Skeletal muscle cell (primary cell): ENCODE measurements around the gene MSMP.

Experiments used
- DNase-seq: peaks from one replicate; pipeline ENCODE4 v3.0.0-alpha.2; 2010; ENCODE audit warnings: low read depth
- H3K4me3 ChIP-seq: 2 replicates; pipeline ENCODE4 v1.5.1; 2011; ENCODE audit warnings: low read depth, mild to moderate bottlenecking, control low read depth, low read length, moderate library complexity

The MSMP gene

DNA sequence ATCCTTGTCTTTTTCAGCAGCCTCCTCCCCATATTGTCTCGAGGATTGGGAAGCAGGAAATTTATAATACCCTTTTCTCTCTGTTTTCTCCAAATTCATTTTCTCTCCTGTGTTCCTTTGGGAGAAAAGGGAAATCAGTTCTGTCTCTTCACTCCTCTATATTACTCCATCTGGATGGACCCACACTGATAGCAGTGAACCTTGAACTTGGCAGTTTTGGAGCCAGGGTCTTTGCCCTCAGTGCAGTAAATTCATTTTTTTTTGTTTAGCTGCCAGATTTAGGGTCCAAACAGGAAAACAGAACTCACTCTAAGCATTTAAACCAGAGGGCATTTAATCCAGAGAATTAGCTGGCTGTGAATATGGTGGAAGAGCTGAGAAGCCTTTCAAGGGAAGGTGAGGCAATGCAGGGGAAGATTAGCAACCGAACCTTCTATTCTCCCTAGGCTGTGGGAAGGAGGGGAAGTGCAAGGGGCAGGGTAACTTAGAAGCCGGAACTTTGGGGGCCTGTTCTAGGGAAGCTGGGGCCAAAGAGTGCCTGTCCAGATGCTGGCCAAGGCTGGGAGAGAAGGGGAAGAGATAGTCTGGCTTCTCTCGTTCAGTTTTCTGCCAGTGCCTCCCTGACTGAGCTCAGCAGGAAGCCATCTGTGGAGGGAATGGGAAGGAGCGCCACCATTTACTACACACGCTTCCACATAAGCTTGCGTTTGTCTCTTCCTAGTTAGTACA, 21.0 kb upstream of the MSMP start:
- DNase-seq, result no peak
- H3K4me3 ChIP-seq, result no peak overlapping the region

DNA sequence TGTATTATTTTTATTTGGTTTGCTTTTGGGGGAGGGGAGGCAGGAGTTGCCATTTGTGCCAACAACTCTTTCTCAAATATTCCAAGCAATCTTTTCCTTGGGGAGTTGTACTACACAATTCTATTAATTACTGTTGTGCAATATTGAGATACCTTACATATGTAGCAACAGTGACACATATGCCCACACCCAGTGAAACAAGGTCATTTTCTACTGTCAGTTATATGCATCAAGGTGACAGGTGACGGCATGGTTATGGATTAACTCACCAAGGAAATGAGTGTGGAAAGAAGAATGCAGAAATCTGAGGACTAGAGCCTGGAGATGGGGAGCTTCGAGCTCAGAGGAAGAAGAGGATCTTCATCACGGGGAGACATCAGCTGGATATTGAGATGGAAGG, 17.9 kb upstream of the MSMP start:
- no peak overlapping the region for H3K4me3 ChIP-seq
- no peak for DNase-seq

DNA sequence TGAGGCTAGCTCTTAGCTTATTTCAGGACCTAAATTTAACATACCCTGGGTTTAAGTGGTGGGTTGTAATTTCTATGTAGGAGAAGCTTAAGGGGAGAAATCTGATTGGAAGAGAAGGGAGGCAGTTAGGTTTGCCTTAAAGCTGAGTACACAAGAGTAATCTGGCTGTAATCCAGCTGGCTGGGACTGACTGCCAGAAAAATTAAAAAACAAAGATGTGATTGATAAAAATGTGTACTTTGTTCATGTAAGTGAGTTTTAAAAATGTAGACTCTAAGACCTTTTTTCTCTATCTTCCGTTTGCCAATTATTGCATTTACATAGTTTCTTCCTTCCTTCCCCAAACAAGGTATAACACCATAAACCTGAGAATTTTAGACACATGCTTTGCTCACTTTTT, 17.5 kb upstream of the MSMP start:
- no peak for DNase-seq
- no peak overlapping the region for H3K4me3 ChIP-seq

DNA sequence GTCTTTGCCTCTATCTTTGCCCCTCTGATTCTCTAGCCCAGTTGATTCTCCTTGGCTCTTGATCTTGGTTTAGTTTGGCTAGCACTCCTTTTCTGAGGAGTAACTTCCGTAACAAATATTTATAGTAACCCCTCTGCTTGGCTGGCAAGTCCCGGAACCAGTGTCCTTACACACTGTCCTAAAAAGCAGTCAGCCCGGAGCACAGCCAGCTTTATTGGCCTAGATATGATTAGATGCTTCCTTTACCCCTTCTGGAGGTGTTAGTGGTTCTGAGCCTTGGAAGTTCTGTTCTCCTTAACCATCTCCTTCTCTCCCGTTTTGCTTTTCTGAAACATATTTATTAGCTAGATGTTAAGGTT, 17.0 kb upstream of the MSMP start:
- no peak overlapping the region for H3K4me3 ChIP-seq
- no peak for DNase-seq

DNA sequence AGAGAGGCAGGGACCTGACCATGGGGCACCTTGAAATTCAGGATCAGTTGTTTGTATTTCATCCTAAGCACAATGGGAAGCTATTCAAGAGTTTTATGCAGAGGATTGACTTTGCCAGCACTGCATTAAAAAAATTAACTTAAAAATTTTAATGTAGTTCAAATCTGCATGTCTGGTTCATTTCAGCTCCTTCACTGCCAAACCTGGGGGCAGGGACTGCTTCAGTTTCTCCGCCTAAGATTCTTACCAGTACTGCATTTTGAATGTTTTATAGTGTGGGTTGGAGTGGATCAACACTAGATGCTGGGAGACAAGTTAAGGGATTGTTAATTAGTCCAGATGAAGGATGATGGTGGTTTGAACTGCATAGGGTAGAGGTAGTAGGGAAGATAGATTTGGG, 15.7 kb upstream of the MSMP start:
- DNase-seq, result no peak
- H3K4me3 ChIP-seq, result no peak overlapping the region

DNA sequence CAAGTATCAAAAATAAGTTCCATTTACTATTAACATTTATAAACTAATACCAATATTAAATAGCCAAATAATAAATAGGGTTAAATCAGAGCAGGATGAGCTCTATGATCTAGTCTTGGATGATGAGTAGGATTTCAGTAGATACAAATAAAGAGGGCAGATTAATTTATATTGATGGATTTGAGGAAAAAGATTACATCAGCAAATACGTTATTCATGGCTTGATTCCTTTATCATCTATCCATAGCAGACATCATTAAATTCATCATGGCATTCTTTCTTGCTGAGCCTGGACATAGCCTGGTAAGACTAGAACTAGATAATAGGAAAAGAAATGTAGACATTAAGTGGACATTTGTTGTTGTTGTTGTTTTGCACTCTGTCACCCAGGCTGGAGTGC, 13.4 kb upstream of the MSMP start:
- no peak overlapping the region for H3K4me3 ChIP-seq
- DNase-seq, result no peak

DNA sequence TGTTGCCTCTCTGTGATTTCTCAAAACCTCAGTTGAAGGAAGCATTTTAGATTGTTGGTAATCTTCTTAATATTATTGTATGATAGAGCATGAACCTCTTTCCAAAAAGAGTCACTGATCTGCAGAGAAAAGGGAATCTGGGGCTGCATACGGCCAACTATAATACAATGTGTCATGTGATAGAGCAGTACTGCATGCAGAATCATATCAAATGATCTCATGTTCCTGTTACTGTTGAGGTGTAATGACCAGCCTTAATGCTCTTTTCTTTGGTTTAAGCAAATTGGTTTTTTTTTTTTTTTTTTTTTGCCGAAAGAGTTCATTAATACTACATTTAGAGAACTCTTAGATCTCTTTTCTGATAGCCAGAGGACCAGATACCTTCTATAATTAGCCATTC, 12.9 kb upstream of the MSMP start:
- no peak for DNase-seq
- no peak overlapping the region for H3K4me3 ChIP-seq

DNA sequence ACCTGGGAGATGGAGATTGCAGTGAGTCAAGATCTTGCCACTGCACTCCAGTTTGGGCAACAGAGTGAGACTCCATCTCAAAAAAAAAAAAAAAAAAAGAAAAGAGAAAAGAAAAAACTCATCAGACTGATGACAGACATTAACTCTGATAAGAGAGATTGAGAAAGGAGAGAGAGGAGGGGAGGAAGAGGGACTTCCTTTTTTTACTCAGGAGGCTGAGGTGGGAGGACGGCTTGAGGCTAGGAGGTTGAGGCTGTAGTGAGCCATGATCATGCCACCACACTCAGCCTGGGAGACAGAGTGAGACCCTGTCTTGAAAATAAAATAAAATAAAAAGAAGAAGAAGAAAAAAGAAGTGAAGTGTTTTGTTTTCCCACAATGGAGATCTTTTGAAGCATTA, 9.7 kb upstream of the MSMP start:
- no peak overlapping the region for H3K4me3 ChIP-seq
- no peak for DNase-seq

DNA sequence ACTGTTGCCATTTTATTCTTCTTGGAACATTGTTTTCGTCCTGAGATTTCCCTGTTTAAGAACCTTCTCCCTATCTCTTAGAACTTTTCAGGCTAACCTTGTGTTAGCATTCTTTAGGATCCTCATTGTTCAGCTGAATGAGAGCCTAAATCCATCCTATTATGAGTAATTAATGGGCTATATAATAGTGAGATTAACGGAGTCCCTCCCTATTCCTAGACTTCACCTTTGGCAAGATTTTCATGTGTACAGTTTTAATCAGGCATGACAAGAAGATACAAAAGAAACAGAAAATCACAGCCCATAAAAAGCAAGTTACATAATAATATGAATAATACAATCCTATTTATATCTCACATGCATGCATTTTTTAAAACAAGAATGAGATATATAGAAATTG, 9.1 kb upstream of the MSMP start:
- DNase-seq, result no peak

DNA sequence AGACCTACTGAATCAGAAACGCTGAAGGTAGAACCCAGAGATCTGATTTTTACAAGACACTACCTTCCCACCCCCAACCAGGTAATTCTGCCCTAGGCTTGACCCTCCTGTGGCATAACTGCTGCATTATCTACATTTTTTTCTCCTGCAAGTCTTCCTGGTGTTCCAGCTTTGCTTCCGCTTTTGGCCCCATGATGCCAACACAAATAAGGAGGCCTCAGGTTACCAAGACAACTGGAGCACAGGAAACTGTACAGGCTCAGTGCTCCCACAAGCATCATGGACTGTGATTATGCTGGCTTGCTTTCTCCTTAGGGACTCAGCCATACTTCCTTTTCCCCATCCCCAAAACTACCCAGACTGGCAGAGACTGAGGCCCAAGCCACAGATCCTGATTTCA, 6.6 kb upstream of the MSMP start:
- DNase-seq, result peak; percentile 34

More for the DNA sequence above, 9.1 kb upstream of the MSMP start:
- no peak overlapping the region for H3K4me3 ChIP-seq

DNA sequence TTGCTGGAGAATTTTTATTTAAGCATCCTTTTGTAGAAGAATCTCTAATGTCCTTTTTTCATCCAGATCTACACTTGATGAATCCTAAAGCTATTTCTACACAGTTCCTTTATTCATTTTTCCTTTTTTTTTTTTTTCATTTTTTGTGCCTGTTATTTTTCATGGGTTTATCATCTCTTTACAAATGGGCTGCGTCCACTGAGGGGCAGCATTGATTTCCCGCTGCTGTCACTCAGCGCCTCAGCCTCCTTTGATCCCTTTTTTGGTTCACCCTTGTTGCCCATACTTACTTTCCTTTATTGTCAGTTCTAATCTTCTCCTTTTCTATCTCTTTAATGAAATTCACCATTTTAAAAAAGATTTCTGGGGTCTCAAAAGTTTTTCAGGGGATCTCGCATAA, 5.7 kb upstream of the MSMP start:
- no peak overlapping the region for H3K4me3 ChIP-seq
- DNase-seq, result no peak

More for the DNA sequence above, 6.6 kb upstream of the MSMP start:
- no peak overlapping the region for H3K4me3 ChIP-seq

DNA sequence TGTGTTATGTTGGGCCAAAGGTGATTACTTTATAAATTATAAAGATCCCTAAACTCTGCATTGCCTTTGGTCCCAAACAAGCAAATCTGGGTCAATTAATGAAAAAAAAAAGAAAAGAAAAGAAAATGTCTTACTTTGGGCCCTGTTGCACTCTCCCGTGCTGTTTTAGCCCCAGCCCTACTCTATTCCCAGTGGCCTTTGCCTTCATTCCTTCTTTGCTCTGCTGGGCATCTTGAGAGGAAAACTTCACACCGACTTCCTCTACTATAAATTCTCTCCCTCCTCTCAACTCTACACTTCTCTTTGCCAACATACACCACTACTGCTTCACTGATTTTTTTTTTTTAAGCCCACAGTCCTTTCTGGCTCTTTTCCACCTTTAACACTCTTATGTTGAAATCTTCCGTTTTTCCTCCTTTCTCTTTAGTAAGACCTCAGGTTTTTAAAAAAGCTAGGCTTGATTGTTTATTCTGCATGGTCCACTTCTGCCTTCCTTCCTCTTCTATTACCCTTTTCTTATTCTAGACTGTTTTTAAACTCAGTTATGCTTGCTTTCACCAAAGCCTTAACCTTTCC, 4.5 kb upstream of the MSMP start:
- peak; percentile 36 for DNase-seq
- H3K4me3 ChIP-seq, result no peak overlapping the region

DNA sequence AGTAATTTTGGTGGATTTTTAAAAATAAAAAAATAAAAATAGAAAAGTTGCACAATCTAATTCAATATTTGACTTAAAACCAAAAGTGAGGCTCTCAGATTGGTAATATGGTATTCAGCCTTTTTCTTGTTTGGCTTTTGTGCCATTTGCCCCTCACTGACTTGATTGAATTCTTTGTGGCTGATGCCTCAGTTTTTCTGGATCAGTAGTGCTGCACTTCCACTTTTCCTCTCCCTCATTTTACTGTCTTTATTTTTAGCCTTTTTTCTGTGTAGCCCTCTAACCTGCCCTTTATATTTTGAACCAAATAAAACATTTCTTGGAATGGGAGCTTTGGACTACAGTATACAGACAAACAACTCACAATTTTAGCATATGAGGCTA, 3.8 kb upstream of the MSMP start:
- DNase-seq, result no peak
- no peak overlapping the region for H3K4me3 ChIP-seq

DNA sequence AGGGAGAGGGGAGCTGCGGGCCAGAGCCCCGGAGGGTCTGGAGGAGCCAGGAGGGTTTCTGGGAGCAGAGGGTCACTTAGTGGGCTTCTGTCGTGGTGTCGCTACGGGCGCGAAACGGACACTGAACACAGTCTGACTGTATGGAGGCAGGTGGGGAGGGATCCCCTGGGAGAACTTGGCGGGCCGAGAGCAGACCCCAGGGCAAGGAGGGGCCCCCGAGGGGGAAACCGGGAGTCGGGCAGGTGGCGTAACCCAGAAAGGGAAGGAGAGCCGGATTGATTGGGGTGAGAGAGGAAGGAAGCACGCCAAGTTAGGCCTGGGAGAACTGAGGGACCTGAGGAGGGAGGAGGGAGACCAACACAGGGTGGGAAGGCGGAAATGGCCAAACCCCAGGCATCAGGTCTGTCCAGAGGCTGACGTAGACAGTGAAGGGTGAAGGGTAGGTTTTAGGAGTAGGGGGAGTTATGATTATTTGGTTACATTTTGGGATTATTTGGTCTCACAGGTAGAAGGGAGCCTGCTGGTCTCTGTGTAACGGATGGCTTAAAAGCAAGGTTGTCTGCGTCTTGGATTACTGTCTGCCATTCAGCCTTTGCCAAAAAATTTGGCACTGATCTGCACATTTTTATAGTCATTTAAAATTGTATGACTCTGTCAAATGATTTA, 3.3 kb upstream of the MSMP start:
- DNase-seq, result no peak
- peak overlapping the region; percentile 36 for H3K4me3 ChIP-seq

DNA sequence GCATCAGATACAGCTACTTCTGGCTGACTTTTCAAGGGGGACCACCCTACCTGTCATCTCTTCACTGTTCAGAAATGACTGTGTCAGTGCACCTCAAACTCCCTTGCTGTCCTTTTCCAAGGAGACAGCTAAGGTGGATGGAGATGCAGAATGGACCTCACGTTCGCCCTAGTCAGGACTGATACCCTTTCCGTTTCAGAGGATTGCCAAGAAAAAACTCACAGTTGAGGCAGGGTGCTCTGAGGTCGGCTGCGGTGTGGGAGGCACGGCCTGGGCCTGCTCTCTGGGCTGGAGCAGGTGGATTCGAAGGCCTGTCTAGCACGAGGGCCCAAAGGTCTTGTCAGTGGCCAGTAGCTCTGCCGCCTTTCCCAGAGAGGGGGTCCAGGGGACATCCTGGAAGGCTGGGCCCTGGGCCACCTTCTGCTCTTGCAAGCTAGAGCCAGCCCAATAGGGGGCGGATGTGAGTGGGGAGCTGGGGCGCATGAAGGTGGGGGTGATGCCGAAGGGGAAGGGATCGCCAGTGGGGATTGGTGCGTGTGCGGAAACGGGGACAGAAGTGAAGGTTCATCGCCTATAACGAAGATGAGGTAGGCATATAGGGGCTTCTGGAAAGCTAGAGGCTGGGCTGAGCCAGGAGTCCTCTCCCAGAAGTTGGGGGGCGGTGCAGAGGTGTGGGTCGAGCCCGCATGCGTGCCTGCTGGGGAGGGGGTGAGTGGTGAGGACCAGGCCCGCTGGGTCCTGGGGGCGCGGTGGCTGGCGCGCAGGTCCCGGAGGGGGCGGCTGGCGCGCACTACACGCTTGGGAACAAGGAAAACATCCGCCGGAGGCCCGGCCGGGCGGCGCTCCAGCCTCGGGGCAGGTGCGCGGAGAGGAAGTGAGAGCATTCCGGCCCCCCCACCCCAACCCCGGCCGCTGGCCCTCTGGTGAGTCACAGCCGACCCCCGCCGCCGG, 2.5 kb upstream of the MSMP start:
- no peak for DNase-seq
- peak overlapping the region; percentile 36 for H3K4me3 ChIP-seq

DNA sequence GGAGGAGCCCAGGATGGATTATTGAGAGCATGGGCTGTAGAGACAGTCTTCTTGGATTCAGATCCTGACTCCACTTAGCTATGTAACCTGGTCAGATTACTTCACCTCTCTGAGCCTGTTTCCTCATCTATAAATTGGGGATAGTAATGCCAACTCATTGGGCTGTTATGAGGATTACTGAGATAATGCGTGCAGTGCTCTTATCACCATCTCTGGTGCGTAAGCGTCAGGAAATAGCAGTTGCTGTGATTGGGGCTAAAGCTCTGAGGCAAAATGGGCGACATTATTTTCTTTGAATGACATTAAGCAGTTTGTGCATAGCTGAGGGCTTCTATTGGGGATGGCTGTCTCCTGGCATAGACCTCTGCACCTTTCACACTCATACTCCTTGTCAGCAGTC, 995 bp upstream of the MSMP start:
- H3K4me3 ChIP-seq, result no peak overlapping the region
- no peak for DNase-seq

DNA sequence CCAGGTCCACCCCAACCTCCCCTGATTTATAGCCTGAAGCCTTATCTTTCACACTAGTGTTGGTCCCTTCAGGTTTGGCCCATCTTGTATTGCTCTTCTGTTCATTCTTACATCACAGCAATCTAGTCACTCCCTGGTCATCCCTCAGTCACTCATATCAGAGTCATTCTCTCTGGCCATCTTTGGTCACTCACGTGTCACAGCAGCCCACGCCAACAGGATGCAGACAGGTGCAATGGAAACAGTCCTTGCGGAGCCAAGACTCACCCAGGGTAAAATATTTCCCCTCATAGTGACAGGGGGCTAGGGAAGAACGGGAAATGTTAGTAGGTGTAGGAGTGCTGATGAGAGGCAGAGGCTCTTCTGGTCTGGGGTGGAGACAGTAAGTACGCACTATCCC, 610 bp downstream of the MSMP start:
- no peak for DNase-seq
- H3K4me3 ChIP-seq, result no peak overlapping the region

DNA sequence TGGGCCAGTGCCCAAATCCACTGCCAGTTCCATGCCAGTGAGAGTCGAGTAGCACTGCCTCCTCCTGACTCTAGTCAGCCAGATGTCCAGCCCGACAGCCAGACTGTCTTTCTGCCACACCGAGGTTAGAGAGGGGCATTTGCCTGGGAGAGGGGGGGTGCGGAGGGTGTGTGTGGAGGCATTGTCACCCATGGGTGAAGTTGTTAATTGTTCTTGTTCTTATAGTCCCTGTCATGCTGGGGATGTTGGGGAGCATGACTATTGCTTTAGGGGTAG, 3.9 kb downstream of the MSMP start:
- DNase-seq, result no peak
- H3K4me3 ChIP-seq, result peak overlapping the region; percentile 92

DNA sequence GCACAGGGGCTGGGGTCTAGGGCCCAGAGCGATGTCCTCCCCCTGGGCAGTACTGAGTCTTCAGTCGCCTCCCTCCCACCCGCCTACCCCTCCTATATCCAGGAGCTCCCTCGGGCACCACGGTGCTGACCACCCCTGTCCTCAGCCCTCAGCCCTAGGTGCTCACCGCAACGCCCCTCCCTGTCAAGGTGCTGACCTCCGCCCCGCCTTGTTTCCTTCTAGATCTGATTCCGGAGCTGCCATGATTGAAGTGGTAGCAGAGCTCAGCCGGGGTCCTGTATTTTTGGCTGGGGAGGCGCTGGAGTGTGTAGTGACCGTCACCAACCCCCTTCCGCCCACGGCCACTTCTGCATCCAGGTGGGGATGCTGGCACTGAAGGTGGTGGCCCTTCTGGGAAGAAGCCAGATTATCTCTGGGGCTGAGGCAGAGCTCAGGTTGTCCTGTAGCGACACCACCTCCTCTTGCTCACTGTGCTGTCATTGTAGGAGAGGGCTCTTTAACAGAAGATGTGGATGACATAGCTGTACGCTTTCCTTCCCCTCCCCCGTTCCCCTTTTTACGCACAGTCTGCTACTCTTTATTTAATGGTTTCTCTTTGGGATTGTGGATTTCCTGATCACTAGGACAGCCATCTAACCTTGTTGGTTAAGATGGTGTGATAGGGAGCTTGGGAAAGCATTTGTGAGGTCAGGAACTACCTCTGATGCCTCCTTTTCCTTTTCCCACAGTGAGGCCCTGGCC, 4.4 kb downstream of the MSMP start:
- peak overlapping the region; percentile 92 for H3K4me3 ChIP-seq
- no peak for DNase-seq
